Activated CD4-positive, alpha-beta T cell treated with anti-CD3 and anti-CD28 coated beads for 48 hours (primary cell): ENCODE results near the gene NLGN1.

Experiments
- DNase-seq: peaks from one replicate; pipeline ENCODE4 v3.0.0-alpha.2; 2020

Gene NLGN1

GRCh38 chr3:173863551-173863950 is 466.0 kb downstream of the NLGN1 start:
- DNase-seq, result no peak

DNA sequence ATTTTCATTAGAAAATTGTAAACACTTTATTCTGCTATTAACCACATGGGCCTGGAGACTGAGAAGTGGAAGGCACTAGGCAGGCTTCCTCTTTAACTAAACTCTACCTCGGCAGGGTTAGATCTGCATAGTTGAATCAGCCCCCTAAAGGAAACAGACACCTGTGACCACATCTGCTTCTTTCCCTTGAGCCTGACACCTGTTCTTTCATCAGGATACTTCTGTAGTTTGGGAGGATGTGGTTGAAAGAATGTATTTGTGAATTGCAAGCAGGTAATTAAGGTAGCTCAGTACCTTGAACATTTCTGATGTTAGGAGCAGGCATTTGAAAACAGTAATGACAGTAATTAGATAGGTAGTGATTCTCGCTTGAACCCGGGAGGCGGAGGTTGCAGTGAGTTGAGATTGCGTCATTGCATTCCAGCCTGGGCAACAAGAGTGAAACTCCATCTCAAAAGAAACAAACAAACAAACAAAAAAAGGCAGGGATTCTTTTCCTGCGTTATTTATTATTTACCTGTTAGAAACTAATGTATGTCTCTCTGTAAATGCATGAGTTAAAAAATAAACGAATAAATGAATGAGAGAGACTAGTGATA is 468.5 kb downstream of the NLGN1 start:
- DNase-seq, result no peak

DNA sequence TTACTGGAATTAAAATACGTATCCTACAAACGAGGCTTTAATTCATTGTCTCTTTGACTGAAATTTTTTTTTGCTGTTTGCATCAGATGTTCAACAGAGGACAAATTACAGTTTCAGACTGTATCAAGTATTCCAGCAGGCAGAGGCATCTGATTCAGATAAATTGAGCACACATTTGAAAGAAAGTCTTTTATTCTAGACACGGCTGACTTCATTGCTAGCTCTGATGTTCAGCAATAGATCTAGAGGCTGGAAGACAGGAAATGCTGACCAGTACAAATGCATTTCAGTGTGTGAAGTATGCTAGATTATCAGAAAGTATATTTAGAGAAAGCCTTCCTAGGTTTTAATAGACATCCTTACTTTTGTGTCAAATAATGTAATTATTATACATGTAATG is 472.2 kb downstream of the NLGN1 start:
- DNase-seq, result no peak

- DNase-seq, result no peak
Measured at GRCh38 chr3:173870976-173871375, 473.4 kb downstream of the NLGN1 start.

- DNase-seq, result no peak
Measured at GRCh38 chr3:173875790-173876189, 478.2 kb downstream of the NLGN1 start.

GRCh38 chr3:173876476-173876875 is 478.9 kb downstream of the NLGN1 start:
- DNase-seq, result no peak

DNA sequence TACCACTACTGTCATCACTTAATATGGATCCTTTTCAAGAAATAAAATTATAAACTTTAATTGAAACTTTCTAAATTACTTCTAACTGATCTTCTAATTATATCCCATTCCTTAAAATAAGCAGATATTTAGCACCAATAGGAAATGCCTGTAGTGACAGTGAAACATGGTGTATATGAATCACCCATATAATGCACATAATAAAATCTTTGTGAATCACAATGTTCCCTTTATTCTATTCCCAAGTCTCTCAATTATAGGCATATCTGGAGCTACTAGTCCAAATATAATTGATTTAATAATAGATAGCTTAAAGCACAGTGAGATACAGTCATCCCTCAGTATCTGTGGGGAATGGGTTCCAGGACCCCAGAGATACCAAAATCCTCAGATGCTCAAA is 490.3 kb downstream of the NLGN1 start:
- no peak for DNase-seq

DNA sequence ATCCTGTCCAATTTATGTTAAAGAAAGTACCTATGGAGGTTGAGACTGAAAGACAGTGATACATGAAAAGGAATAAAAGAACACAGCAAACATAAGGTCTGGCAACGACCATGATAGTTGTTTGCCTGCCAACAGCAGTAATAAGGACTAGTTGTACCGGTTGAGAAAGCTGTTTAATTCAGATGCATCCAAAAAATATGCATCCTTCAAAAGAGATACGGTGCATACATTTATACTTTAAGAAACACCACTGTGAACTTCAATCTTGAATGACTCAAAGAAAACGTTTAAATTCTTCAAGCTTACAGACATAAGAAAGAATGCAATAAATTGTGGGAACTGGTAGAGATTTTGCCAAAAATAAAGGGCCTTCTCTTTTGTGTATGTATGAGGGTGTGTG is 492.1 kb downstream of the NLGN1 start:
- no peak for DNase-seq

- DNase-seq, result no peak
Measured at GRCh38 chr3:173890091-173890490, 492.5 kb downstream of the NLGN1 start.

DNA sequence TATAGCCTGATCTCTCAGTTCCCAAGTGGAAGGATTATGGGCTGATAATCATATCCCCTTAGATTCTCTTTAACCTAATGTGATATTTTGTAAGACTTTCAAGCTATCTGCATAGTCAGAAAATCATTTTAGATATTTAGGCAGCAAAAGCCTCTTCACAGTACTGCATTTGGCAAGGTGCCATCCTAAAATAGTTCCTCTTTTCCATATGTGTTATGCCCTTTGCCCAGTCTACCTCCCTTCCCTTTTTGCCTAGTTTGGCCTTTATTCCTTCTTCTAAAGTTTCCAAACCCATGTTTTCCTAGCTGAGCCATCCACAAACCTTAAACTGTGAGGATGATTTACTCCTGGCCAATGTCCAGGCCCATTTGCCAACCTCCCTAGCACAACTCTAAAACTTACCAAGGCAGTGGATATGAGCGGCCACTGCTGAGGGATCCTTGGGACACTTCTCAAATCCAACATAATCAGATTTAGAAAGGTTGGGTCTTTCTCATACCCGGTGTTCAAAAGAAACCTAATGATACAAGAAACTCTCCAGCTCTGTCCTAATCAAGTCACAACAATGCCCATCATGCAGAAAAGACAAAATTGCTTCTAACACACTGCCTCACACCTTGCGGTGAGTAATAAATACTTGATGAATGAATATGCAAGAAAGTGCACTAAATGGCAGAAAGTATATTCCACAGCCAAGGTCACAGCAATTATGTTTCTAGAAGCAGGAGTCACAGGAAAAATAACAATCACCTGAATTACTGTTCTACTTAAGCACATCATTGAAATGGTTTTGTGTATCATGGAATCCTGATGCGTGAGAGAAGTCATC is 493.9 kb downstream of the NLGN1 start:
- no peak for DNase-seq

- DNase-seq, result no peak
Measured at GRCh38 chr3:173892547-173892946, 495.0 kb downstream of the NLGN1 start.

DNA sequence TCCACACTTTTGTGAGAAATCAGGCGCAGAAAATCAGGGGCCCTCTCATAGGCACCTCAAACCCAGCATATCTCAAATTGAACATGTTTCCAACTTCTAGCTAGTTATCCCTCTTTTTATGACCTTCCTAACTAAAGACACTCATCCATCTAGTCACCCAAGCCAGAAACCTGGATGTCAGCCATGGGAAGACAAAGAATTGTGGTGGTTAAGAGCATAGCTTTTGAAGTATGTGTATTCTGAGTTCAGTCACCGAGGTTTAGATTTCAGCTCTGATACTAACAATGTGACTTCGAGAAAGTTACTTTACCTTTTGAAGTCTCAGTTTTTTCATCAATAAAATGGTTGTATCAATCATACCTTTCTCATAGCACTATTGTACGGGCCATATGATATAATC is 495.5 kb downstream of the NLGN1 start:
- no peak for DNase-seq

DNA sequence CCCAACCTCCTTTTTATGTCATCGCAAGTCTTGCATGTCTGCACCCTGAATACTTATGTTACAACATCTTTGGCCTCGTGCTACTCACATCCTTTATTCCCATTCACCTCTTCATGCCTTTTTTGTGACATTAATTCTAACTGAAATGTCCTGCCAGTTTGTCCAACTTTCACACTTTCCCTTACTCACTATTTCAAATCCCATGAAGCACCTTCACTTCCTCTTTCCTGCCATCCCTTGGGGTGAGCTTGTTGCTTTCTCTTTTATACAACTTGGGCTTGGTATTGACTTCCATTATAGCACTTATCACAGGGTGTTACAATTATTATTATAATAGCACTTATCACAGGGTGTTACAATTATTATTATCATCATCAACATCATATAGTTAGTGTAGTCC is 496.3 kb downstream of the NLGN1 start:
- DNase-seq, result no peak

DNA sequence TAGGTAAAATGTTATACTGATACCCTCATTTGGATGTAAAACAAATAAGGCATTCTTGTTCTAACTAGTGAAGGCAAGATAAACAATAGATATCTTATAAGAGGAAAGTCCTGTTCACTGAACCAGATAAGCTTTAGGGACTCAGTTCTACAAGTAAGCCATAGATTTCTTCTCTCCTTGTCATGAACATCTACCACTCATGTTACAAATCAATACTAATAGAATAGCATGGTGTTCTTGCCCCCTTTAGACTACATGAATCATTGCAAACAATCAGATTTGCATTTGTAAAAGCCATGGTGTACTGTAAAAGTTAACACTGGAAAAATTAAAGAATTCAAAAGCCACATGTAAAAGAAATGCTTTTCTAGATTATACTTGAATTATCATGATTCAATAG is 500.1 kb downstream of the NLGN1 start:
- no peak for DNase-seq

DNA sequence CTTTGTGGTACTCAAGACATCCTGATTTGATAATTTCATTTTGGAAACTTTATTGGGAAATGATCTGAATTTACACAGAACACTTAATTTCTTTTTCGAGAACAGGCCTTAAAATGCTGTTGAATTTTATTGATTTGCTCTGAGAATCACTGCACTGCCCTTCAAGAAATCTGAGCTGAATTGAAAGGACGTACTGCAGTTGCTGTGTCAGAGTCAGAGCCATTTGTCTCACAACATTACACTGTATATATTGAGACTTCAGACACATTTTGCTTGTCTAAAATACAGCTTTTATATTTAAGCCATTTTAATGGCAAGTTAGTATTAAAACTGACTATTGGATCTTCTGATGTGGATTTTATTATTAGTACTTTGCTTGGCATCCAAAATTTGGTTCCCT is 504.1 kb downstream of the NLGN1 start:
- no peak for DNase-seq

DNA sequence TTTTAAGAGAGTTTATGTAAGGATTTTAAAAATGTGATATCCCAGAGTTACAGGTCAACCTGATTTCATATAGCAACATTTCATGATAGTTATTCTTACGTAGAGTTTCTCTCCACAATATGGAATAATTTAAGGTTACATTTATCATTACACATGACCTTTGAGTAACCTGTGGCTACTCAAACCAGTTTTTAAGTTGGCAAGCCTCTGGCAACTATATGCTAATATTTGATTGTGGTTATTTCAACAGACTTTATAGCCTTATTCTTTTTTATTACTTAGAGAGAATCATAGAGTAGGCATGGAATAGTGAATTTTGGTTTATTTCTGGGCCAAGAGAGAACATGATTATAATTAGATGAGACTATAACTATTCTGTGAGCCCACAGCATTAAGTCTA is 504.9 kb downstream of the NLGN1 start:
- no peak for DNase-seq

- no peak for DNase-seq
Measured at GRCh38 chr3:173902871-173903270, 505.3 kb downstream of the NLGN1 start.

GRCh38 chr3:173905381-173905780 is 507.8 kb downstream of the NLGN1 start:
- DNase-seq, result no peak

GRCh38 chr3:173911446-173911845 is 513.9 kb downstream of the NLGN1 start:
- no peak for DNase-seq

- DNase-seq, result no peak
Measured at GRCh38 chr3:173912126-173912525, 514.6 kb downstream of the NLGN1 start.

DNA sequence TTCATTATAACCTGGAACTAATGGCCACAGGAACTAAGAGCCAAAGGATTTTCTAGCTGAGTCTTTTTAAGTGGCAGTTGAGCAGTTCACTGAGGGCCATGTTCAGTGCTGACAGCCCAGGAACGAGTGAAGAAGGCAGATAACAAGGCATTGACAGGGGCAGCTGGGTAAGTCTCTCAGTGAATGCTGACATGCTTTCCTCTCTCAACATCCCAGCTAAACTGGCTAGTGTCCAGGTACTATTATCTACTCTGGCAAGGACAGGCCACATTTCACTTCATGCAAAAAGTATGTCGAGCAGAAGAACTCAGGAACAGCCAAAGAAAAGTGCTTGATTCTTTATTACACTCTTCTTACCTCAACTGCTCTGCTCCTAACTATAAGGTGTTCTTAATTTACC is 515.9 kb downstream of the NLGN1 start:
- DNase-seq, result no peak

DNA sequence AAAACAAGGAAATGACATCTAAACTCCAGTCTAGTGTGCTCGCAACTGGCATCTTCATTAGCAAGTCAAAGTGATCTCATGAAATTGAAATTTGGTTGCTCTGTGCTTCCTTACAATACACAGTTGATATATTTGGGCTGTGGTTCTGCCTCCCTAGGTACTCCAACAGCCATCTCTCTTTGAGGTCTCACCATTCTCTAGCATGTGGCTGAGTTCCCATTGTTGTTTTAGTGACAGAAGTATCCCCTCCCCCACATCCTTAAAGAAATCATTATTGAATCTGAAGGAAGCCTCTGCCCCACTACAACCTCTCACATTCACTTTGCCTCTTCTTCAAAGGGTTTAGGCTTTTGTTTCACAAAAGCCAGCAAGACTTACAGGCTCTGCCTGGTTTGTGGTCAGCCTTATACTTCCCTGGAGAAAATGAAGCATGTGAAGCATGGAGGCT is 516.5 kb downstream of the NLGN1 start:
- DNase-seq, result no peak

GRCh38 chr3:173916799-173917198 is 519.3 kb downstream of the NLGN1 start:
- DNase-seq, result no peak

GRCh38 chr3:173920386-173920785 is 522.8 kb downstream of the NLGN1 start:
- no peak for DNase-seq

DNA sequence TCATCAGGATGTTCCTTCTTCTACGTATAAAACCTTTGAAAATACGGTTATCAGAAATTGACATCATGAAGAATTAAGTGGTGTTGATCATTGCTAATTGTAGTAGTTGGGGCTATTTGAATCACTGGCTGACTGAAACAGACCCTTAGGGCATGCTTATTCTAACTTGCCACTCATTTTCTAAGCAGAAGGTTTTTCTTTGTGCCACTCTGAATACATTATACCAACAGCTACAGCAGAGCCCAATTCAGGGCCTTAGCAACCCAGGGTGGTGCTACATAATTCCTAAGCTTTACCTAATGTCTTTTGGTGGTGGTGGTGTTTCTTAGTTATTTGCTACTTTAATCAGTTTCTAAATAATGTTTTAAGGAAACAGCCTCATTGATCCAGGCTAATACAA is 524.2 kb downstream of the NLGN1 start:
- no peak for DNase-seq
